HEK293 (cell line): ENCODE data around the gene OR1I1.

Source experiments
- CTCF ChIP-seq: fragments of 450-650 bp; formaldehyde crosslinking; IDR thresholded peaks from 2 replicates; pipeline ENCODE4 v1.5.1; 2016; ENCODE audit warnings: missing biosample characterization, missing genetic modification characterization
- TCF7L2 ChIP-seq: IDR thresholded peaks from 2 replicates; pipeline ENCODE4 v1.6.1; 2011; ENCODE audit warnings: low read depth, mild to moderate bottlenecking, inconsistent platforms, low read length, moderate library complexity, borderline replicate concordance

GRCh38 chr19:15113245-15114152 is 31.5 kb downstream of the OR1I1 start:
- TF ChIP-seq TCF7L2 (no peak), CTCF (tag by site-specific recombination) (no peak)
